PFSK-1 (cell line): Measurements from ENCODE around the gene MAJIN.

ENCODE experiments used
- POLR2AphosphoS5 ChIP-seq: IDR thresholded peaks from 2 replicates; pipeline ENCODE4 v1.6.1; 2012; ENCODE audit warnings: low read depth, mild to moderate bottlenecking, control low read depth, low read length, moderate library complexity
- SIN3A ChIP-seq: IDR thresholded peaks from 2 replicates; pipeline ENCODE4 v1.6.1; 2012; ENCODE audit warnings: mild to moderate bottlenecking, low read length, moderate library complexity, borderline replicate concordance; ENCODE audit not compliant: insufficient read depth
- TF ChIP-seq, protein P1 (sequence below), 2 experiments: IDR thresholded peaks; 2 replicates each; pipeline versions ENCODE4 v1.6.1 to v1.8.0; 2011 to 2012; ENCODE audit warnings: low read depth in 2 of 2, low read length in 2 of 2, control low read depth in 1 of 2, inconsistent platforms in 1 of 2, mild to moderate bottlenecking in 1 of 2, moderate library complexity in 1 of 2; ENCODE audit not compliant: insufficient read depth in 1 of 2

DNA sequence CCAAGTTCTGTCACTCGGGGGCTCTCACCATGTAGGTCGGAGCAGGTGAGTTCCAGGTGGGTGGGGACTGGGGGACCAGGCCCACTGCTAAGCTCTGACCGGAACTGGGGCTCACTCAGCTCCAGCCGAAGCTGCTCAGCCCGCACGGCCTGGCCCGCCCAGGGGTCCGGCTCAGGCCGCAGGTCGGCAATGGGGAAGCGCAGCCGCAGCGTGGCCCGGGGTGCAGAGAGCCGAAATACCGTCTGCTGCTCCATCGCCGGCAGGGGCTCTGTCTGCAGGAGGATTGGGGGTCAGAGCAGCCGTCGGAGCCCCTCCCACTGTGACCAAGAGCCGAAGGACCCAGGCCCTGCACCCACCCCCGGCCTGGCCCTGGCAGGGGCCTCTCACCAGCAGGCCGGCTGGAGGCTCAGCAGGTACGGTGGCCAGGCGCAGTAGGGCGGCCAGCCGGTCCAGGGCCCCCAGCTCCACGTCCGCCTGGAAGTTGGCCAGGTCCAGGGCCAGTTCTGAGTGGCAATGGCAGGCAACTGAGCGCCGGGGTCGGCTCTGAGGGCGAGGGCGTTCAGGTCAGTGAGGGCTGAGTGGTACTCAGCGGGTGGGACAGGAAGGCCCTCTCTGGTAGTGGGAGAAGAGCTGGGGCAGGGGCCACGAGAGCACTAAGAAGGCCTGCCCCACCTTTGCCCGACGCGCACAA lies 62.1 kb downstream of the MAJIN start:
- TF ChIP-seq, protein P1, sequence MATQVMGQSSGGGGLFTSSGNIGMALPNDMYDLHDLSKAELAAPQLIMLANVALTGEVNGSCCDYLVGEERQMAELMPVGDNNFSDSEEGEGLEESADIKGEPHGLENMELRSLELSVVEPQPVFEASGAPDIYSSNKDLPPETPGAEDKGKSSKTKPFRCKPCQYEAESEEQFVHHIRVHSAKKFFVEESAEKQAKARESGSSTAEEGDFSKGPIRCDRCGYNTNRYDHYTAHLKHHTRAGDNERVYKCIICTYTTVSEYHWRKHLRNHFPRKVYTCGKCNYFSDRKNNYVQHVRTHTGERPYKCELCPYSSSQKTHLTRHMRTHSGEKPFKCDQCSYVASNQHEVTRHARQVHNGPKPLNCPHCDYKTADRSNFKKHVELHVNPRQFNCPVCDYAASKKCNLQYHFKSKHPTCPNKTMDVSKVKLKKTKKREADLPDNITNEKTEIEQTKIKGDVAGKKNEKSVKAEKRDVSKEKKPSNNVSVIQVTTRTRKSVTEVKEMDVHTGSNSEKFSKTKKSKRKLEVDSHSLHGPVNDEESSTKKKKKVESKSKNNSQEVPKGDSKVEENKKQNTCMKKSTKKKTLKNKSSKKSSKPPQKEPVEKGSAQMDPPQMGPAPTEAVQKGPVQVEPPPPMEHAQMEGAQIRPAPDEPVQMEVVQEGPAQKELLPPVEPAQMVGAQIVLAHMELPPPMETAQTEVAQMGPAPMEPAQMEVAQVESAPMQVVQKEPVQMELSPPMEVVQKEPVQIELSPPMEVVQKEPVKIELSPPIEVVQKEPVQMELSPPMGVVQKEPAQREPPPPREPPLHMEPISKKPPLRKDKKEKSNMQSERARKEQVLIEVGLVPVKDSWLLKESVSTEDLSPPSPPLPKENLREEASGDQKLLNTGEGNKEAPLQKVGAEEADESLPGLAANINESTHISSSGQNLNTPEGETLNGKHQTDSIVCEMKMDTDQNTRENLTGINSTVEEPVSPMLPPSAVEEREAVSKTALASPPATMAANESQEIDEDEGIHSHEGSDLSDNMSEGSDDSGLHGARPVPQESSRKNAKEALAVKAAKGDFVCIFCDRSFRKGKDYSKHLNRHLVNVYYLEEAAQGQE (IDR thresholded peaks at IDR 0.05; ENCODE audit: insufficient read depth in 1 of 2, low read depth in 2 of 2, low read length in 2 of 2) = no peak
- TF ChIP-seq POLR2AphosphoS5 (no peak), SIN3A (no peak)
